NB4 (cell line): ENCODE data around the gene TBC1D22A.

Source experiments
- DNase-seq: peaks from one replicate; pipeline ENCODE4 v3.0.0; 2010; ENCODE audit warnings: low read depth
- H3K4me3 ChIP-seq: one replicate; pipeline ENCODE4 v1.5.1; 2011; ENCODE audit warnings: mild to moderate bottlenecking, low read depth, low read length, moderate library complexity
- MYC ChIP-seq: IDR thresholded peaks from 2 replicates; pipeline ENCODE4 v1.6.1; 2011; ENCODE audit warnings: low read depth, low read length
- POLR2A ChIP-seq: IDR thresholded peaks from 2 replicates; pipeline ENCODE4 v1.6.1; 2011; ENCODE audit warnings: mild to moderate bottlenecking; ENCODE audit not compliant: insufficient read length; ENCODE audit errors: extremely low read depth
- TF ChIP-seq, protein P1 (sequence below): IDR thresholded peaks from one replicate; pipeline ENCODE4 v1.5.1; 2012; ENCODE audit warnings: low read depth, low read length
- TF ChIP-seq, protein P2 (sequence below): IDR thresholded peaks from 2 replicates; pipeline ENCODE4 v1.6.1; 2011; ENCODE audit warnings: low read depth, low read length

Gene TBC1D22A

DNA sequence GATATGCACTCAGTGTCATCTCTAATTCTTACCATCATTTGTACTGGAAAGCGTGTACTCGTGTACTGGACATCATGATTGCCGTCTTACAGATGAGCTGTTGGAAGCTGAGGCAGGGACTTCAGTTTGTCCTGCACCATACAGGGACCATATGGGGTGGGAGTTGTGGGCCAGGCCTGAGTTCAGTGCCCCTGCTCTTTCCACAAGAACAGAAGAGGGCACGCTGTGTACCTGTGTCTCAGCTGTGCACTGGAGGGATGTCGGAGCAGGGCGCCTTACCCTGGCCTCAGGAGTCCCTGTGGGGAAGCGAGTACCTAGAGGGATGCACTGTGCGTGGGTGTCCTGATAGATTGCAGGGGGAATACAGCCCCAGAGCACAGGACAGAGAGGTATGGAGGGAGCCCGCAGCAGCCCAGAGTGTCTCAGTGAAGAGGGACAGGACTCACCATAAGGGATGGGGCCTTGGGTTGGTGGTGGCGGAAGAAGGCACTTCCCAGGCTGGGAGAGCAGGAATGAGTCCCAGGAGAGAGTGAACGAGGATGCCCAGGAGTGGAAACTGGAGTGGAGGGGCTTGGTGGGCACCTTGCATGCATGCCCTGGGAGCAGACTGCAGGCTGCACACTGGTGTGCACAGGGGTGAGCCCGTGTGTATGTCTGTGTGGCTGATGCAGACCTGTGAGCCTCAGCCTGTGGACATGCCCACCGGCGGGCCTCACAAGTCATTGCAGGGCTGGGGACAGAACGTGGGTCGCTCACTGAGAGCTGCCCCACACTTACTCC is 329.7 kb downstream of the TBC1D22A start:
- DNase-seq: no peak
- H3K4me3 ChIP-seq: no peak overlapping the region
- TF ChIP-seq, protein P1, sequence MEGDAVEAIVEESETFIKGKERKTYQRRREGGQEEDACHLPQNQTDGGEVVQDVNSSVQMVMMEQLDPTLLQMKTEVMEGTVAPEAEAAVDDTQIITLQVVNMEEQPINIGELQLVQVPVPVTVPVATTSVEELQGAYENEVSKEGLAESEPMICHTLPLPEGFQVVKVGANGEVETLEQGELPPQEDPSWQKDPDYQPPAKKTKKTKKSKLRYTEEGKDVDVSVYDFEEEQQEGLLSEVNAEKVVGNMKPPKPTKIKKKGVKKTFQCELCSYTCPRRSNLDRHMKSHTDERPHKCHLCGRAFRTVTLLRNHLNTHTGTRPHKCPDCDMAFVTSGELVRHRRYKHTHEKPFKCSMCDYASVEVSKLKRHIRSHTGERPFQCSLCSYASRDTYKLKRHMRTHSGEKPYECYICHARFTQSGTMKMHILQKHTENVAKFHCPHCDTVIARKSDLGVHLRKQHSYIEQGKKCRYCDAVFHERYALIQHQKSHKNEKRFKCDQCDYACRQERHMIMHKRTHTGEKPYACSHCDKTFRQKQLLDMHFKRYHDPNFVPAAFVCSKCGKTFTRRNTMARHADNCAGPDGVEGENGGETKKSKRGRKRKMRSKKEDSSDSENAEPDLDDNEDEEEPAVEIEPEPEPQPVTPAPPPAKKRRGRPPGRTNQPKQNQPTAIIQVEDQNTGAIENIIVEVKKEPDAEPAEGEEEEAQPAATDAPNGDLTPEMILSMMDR: no peak
- TF ChIP-seq MYC (no peak), POLR2A (no peak)
- TF ChIP-seq, protein P2, sequence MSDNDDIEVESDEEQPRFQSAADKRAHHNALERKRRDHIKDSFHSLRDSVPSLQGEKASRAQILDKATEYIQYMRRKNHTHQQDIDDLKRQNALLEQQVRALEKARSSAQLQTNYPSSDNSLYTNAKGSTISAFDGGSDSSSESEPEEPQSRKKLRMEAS: no peak

DNA sequence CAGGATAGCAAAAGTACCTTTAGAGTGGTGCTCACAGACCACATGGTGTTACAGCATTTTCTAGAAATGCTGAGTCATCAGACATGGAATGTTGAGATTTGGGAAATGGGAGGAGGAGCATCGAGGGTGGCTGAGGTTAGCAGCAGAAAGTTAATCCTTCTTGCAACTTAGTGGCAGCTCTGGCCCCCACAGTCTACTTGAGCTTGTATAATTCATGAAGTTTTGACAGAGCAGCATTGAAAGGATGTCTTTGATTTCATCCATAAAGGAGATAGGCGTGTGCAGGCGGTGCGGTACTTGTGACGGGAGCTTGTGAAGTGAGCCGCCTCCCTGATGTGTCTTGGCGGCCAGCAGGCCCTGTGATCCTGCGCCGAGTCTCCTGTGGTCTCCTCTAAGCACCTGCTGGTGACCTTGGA is 330.5 kb downstream of the TBC1D22A start:
- TF ChIP-seq POLR2A (no peak), MYC (no peak)
- TF ChIP-seq, protein P2: no peak
- TF ChIP-seq, protein P1: no peak
- DNase-seq: no peak
- H3K4me3 ChIP-seq: no peak overlapping the region

DNA sequence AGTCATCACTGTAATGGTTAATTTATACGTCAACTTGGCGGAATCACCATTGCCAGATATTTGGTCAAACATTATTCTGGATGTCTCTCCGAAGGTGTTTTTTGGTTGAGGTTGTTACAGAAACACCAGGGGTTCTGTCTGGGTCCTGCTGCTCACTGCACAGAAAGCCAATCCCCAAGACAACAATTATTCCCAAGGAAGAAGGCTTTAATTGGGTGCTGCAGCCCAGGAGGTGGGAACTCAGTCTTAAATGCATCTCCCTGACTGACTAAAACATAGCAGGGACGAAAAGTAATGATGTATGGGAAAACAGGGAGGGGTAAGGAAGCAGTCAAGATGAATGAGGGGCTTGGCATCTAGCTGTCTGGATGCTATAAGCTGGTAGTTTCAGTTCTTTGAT is 331.3 kb downstream of the TBC1D22A start:
- no peak overlapping the region for H3K4me3 ChIP-seq
- TF ChIP-seq, protein P2: no peak
- TF ChIP-seq MYC: no peak
- TF ChIP-seq, protein P1: no peak
- TF ChIP-seq POLR2A: no peak
- no peak for DNase-seq

DNA sequence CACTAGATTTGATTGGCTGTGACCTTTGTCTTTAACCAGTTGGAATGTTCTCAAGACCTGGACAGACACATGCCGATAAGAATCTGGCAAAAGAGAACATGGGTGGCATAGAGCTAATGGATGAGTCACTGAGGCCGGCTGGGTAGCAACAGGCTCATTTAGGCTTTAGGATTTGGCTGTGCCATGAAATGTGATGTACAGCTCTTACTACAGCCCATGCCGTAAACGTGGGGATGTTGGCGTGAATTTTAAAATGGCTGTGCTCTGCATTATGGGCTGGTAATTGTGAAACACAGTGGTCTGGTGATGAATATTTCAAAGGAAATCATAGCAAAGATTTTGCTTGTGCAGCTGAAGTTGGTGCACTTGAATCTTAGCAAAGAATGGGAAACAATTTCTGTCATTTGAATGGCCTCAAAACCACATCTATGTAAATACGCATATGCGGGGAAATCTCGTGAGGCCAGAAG is 332.4 kb downstream of the TBC1D22A start:
- no peak for DNase-seq
- H3K4me3 ChIP-seq: no peak overlapping the region
- TF ChIP-seq, protein P1: no peak
- TF ChIP-seq, protein P2: no peak
- TF ChIP-seq POLR2A (no peak), MYC (no peak)

DNA sequence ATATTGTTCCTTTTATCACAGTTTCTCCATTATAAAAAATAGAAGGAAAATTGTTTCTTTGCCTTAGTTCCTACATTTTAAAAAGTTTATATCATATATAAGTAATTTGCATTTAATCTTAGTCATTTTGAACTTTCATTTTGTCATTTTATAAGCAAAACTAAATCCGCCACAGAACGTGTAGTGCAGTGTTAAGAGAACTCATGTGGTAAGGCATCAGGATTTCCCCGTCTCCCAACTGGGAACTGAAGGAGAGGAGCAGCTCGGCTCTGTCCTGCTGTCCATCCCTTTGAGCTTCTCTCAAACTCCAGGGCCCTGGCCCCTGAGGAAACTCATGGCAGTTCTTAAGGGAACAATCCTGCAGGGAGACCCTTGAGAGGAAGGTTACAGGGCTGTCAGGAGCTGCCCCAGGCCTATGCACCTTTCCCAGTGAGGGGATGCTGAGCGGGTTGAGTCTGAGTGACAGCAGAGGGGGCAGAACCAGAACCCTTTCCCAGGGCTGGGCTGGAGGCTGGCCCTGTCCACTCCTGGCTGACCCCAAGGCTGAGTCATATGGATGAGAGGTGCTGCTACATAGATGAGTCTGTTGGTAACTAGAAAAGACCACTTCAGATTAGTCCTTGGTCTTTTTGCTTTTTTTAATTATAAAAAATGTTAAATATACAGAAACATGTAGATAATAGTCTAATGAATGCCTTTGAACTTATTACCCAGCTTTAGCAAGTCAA is 333.1 kb downstream of the TBC1D22A start:
- H3K4me3 ChIP-seq: no peak overlapping the region
- TF ChIP-seq, protein P2: no peak
- TF ChIP-seq, protein P1: no peak
- no peak for TF ChIP-seq MYC
- TF ChIP-seq POLR2A: no peak
- no peak for DNase-seq
